Measurements from ENCODE around the gene SPTLC3. TPM values are rescaled to one million over a fixed set of nuclear protein-coding genes. Genes with fewer than 3 reads are reported as not detected.

SPTLC3 gene
- total and polyA plus RNA-seq, 2 of the 13 experiments (the other 11 are each of a cell fraction or from before 2014, with no cell fraction given) = 20.5 to 95.6 TPM

- TF ChIP-seq ZBTB2 (CRISPR knock-in tag; IDR thresholded peaks at IDR 0.05; ENCODE audit: low read depth) (no peak), ZNF747 (CRISPR knock-in tag; IDR thresholded peaks at IDR 0.05; ENCODE audit: borderline replicate concordance) (peak; percentile 75; the same call in 1 of the 2 replicates), IRF2 (CRISPR knock-in tag; IDR thresholded peaks at IDR 0.05) (peak; percentile 80), RNF219 (CRISPR knock-in tag; IDR thresholded peaks at IDR 0.05) (no peak), ZKSCAN8 (CRISPR knock-in tag; IDR thresholded peaks at IDR 0.05; ENCODE audit: borderline replicate concordance) (peak; percentile 68), ARNTL (CRISPR knock-in tag; IDR thresholded peaks at IDR 0.05) (no peak), MTF1 (CRISPR knock-in tag; IDR thresholded peaks at IDR 0.05) (no peak), ZNF605 (CRISPR knock-in tag; IDR thresholded peaks at IDR 0.05) (peak; percentile 32; the same call in 1 of the 2 replicates), CTCF (CRISPR knock-in tag; IDR thresholded peaks at IDR 0.05) (no peak), ZNF703 (CRISPR knock-in tag; IDR thresholded peaks at IDR 0.05; ENCODE audit: borderline replicate concordance) (no peak), NR2F1 (CRISPR knock-in tag; IDR thresholded peaks at IDR 0.05) (peak; percentile 48 to 81; a peak in 3 of 4 replicates), ATRX (CRISPR knock-in tag; IDR thresholded peaks at IDR 0.05; ENCODE audit: borderline replicate concordance) (no peak), E2F1 (CRISPR knock-in tag; IDR thresholded peaks at IDR 0.05) (no peak), ADNP (CRISPR knock-in tag; IDR thresholded peaks at IDR 0.05) (peak; percentile 12; the same call in 1 of the 2 replicates)
These were observed 50.1 kb downstream of the SPTLC3 start (continued) for GRCh38 chr20:13058666-13059389.
